ENCODE results near the gene HYDIN.
"Not testable (repeated sequence)": the region's sequence is repeated elsewhere in the genome, so short reads cannot be mapped to it uniquely, and the experiment has no call there.

GRCh38 chr16:70822734-70823133 is 407.8 kb downstream of the HYDIN start:
- not testable (repeated sequence) for TF ChIP-seq POLR2AphosphoS5, CTCF (IDR thresholded peaks at IDR 0.05)
